Liver (tissue), 9 donors: Measurements from ENCODE around the gene NTM. TPM values are rescaled to one million over a fixed set of nuclear protein-coding genes. Genes with fewer than 3 reads are reported as not detected.

Experiments used
- DNase-seq: peaks from one replicate; pipeline ENCODE4 v3.0.0-alpha.2; 2017; ENCODE audit warnings: low spot score
- H3K27ac ChIP-seq, 2 donors: one replicate each; pipeline ENCODE4 v1.7.0; 2013; ENCODE audit warnings: inconsistent platforms in 2 of 2, low read length in 2 of 2, control low read depth in 1 of 2, low read depth in 1 of 2, mild to moderate bottlenecking in 1 of 2
- H3K27me3 ChIP-seq, 4 donors: one replicate each; pipeline versions ENCODE4 v1.6.1 to v1.7.0; 2013; ENCODE audit warnings: low read length in 3 of 4, inconsistent platforms in 1 of 4, mild to moderate bottlenecking in 1 of 4, moderate library complexity in 1 of 4; ENCODE audit not compliant: control insufficient read depth in 4 of 4, insufficient read depth in 4 of 4
- H3K36me3 ChIP-seq, 4 donors: one replicate each; pipeline versions ENCODE4 v1.6.1 to v1.7.0; 2013; ENCODE audit warnings: low read length in 3 of 4, mild to moderate bottlenecking in 3 of 4, low read depth in 1 of 4, moderate library complexity in 1 of 4; ENCODE audit not compliant: control insufficient read depth in 4 of 4, insufficient read depth in 3 of 4
- H3K4me1 ChIP-seq, 4 donors: one replicate each; pipeline versions ENCODE4 v1.6.1 to v1.7.0; 2013; ENCODE audit warnings: low read length in 3 of 4, mild to moderate bottlenecking in 3 of 4, moderate library complexity in 1 of 4; ENCODE audit not compliant: control insufficient read depth in 4 of 4, insufficient read depth in 4 of 4
- H3K4me3 ChIP-seq, 3 donors: one replicate each; pipeline versions ENCODE4 v1.6.1 to v1.7.0; 2013; ENCODE audit warnings: low read length in 3 of 3, control low read depth in 1 of 3, low read depth in 1 of 3, mild to moderate bottlenecking in 1 of 3
- H3K9ac ChIP-seq, 2 donors: one replicate each; pipeline ENCODE4 v1.7.0; 2013; ENCODE audit warnings: low read length in 2 of 2, mild to moderate bottlenecking in 2 of 2, moderate library complexity in 2 of 2, control low read depth in 1 of 2, low read depth in 1 of 2
- H3K9me3 ChIP-seq, 4 donors: one replicate each; pipeline versions ENCODE4 v1.6.1 to v1.7.0; 2013; ENCODE audit warnings: low read length in 3 of 4; ENCODE audit not compliant: control insufficient read depth in 4 of 4
- CTCF ChIP-seq: fragments of 150-350 bp; IDR thresholded peaks from 2 replicates; pipeline ENCODE4 v1.5.1; 2017; ENCODE audit warnings: improper control_type of control experiment, low read depth, low read length; ENCODE audit not compliant: missing input control
- FOXA1 ChIP-seq: IDR thresholded peaks from 2 replicates; pipeline ENCODE4 v1.6.1; 2016; ENCODE audit warnings: antibody characterized with exemption
- FOXA2 ChIP-seq: IDR thresholded peaks from 2 replicates; pipeline ENCODE4 v1.6.1; 2016; ENCODE audit warnings: antibody characterized with exemption
- GABPA ChIP-seq, 2 donors: IDR thresholded peaks in 1 of 2; conservative IDR thresholded peaks in 1 of 2; 2 replicates each; pipeline ENCODE4 v1.6.1; 2016; ENCODE audit warnings: antibody characterized with exemption in 2 of 2, mild to moderate bottlenecking in 1 of 2, moderate library complexity in 1 of 2
- HNF4A ChIP-seq, 2 donors: conservative IDR thresholded peaks; 2 replicates each; pipeline ENCODE4 v1.6.1; 2016; ENCODE audit warnings: antibody characterized with exemption in 2 of 2, mild to moderate bottlenecking in 2 of 2
- HNF4G ChIP-seq: IDR thresholded peaks from 2 replicates; pipeline ENCODE4 v1.6.1; 2016; ENCODE audit warnings: antibody characterized with exemption
- JUND ChIP-seq, 2 donors: IDR thresholded peaks; 2 replicates each; pipeline ENCODE4 v1.6.1; 2016; ENCODE audit warnings: antibody characterized with exemption in 2 of 2
- MAX ChIP-seq: IDR thresholded peaks from 2 replicates; pipeline ENCODE4 v1.6.1; 2016; ENCODE audit warnings: antibody characterized with exemption
- NR2F2 ChIP-seq: IDR thresholded peaks from 2 replicates; pipeline ENCODE4 v1.6.1; 2016; ENCODE audit warnings: antibody characterized with exemption
- RAD21 ChIP-seq, 2 donors: IDR thresholded peaks; 2 replicates each; pipeline ENCODE4 v1.6.1; 2016; ENCODE audit warnings: antibody characterized with exemption in 2 of 2, mild to moderate bottlenecking in 2 of 2
- REST ChIP-seq: IDR thresholded peaks from 2 replicates; pipeline ENCODE4 v1.6.1; 2016; ENCODE audit warnings: antibody characterized with exemption, mild to moderate bottlenecking
- RXRA ChIP-seq, 2 donors: IDR thresholded peaks; 2 replicates each; pipeline ENCODE4 v1.6.1; 2017 to 2018; ENCODE audit warnings: antibody characterized with exemption in 2 of 2, mild to moderate bottlenecking in 1 of 2
- SP1 ChIP-seq: IDR thresholded peaks from 2 replicates; pipeline ENCODE4 v1.6.1; 2018; ENCODE audit warnings: antibody characterized with exemption, mild to moderate bottlenecking
- TAF1 ChIP-seq: conservative IDR thresholded peaks from 2 replicates; pipeline ENCODE4 v1.6.1; 2016; ENCODE audit warnings: antibody characterized with exemption, mild to moderate bottlenecking
- YY1 ChIP-seq: IDR thresholded peaks from 2 replicates; pipeline ENCODE4 v1.6.1; 2016; ENCODE audit warnings: antibody characterized with exemption, mild to moderate bottlenecking
- WGBS: extraction: QIAGEN DNeasy Blood & Tissue Kit; methylation state at CpG from one replicate; pipeline ENCODE4 v1.1.7; 2013; 5-methylcytosine and 5-hydroxymethylcytosine counted together
- polyA plus RNA-seq, 2 donors: library from polyadenylated mRNA; stranded (reverse) in 1 of 2; unstranded in 1 of 2; fragments of 200-250 nt in 1 of 2; fragments of >200 nt in 1 of 2; fragmentation: Nextera tagmentation in 1 of 2; extraction: Ambion mirVana in 1 of 2; gene quantifications; one replicate each; pipeline versions ENCODE4 v1.2.1 to v1.2.3, GENCODE V29; 2013 to 2015
- total RNA-seq, 2 donors: library from RNA; depleted of rRNA; stranded (reverse); fragments of >200 nt; gene quantifications; one replicate each; pipeline ENCODE4 v1.2.3, GENCODE V29; 2014
- TF ChIP-seq, protein P1 (sequence below): IDR thresholded peaks from 2 replicates; pipeline ENCODE4 v1.6.1; 2016; ENCODE audit warnings: antibody characterized with exemption
- TF ChIP-seq, protein P2 (sequence below): IDR thresholded peaks from 2 replicates; pipeline ENCODE4 v1.6.1; 2016; ENCODE audit warnings: antibody characterized with exemption
- donor health status: healthy.
- donor health status: healthy.
- donor health status: healthy.
- donor health status: healthy.
- donor health status: healthy.

The NTM gene
- total and polyA plus RNA-seq, 4 donors: 0.08 to 1.1 (median 0.08) TPM; not detected in 1

DNA sequence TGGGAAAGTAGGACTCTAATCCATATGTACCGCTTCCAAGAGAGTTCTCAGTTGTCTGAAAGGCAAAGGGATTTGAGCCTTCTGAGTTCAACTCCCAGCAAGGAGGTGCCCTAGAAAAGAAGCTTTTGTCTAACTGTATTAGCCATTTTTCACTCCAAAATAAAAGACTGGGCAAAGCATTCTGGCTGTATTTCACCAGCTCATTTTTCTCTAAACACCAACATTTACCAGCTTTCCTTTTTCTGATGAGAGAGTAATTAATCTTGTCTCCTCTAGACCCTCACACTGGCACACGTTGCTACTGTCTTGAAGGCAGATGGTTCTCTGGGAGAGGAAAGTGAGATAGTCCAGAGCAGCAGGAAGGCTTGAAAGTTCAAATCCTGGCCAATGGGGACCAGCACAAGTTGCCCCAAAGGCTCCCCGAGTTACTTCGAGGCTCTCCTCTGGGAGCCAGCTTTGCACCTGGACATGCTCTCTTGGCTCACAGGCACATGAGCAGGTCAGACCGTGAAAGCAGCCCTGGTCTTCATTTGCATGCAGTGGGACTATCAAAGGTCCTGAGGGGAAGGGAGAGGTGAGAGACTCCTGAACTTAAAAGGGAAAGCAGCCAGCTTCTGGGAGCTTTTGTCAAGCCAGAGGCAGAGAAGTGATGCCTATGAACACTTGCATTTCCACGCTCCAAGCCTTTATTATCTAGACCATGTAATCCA lies 100.0 kb downstream of the NTM start:
- Histone ChIP-seq H3K9ac (no peak overlapping the region), H3K36me3 (no peaks in the 10 kb centered on the region), H3K4me1 (no peaks in the 10 kb centered on the region), H3K27me3 (peaks cover 0 to 5% (median 2%) of the 10 kb centered on the region in 4 donors), H3K9me3 (no peaks in the 10 kb centered on the region), H3K27ac (no peak overlapping the region), H3K4me3 (no peak overlapping the region)
- no peak for DNase-seq
- 40% methylated on average over 6 of the region's 6 CpGs for WGBS
- TF ChIP-seq GABPA (IDR thresholded peaks at IDR 0.05 in 1 of 2, conservative IDR thresholded peaks at IDR 0.05 in 1 of 2) (no peak), HNF4A (conservative IDR thresholded peaks at IDR 0.05) (no peak), YY1 (no peak), FOXA1 (no peak), NR2F2 (no peak), TAF1 (no peak), SP1 (no peak), FOXA2 (no peak), JUND (IDR thresholded peaks at IDR 0.05) (no peak), REST (no peak), CTCF (no peak), MAX (no peak), RXRA (IDR thresholded peaks at IDR 0.05) (no peak), RAD21 (IDR thresholded peaks at IDR 0.05) (no peak), HNF4G (no peak)
- TF ChIP-seq, protein P1, sequence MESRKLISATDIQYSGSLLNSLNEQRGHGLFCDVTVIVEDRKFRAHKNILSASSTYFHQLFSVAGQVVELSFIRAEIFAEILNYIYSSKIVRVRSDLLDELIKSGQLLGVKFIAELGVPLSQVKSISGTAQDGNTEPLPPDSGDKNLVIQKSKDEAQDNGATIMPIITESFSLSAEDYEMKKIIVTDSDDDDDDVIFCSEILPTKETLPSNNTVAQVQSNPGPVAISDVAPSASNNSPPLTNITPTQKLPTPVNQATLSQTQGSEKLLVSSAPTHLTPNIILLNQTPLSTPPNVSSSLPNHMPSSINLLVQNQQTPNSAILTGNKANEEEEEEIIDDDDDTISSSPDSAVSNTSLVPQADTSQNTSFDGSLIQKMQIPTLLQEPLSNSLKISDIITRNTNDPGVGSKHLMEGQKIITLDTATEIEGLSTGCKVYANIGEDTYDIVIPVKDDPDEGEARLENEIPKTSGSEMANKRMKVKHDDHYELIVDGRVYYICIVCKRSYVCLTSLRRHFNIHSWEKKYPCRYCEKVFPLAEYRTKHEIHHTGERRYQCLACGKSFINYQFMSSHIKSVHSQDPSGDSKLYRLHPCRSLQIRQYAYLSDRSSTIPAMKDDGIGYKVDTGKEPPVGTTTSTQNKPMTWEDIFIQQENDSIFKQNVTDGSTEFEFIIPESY: no peak
- TF ChIP-seq, protein P2, sequence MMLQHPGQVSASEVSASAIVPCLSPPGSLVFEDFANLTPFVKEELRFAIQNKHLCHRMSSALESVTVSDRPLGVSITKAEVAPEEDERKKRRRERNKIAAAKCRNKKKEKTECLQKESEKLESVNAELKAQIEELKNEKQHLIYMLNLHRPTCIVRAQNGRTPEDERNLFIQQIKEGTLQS: no peak
